ENCODE results near the gene FBXL14. TPM values are rescaled to one million over a fixed set of nuclear protein-coding genes. Genes with fewer than 3 reads are reported as not detected.

Gene FBXL14
- total RNA-seq, 4 donors from 2014 or later: 14.5 to 30.9 (median 21.4) TPM

- no peaks in the 10 kb centered on the region for H3K36me3 ChIP-seq
- no peak overlapping the region for H3K4me3 ChIP-seq (replicated peaks in 1 of 3)
- no peaks in the 10 kb centered on the region for H3K27me3 ChIP-seq
- no peak overlapping the region for H3K27ac ChIP-seq
- intact Hi-C loops (cut with DNase I): no loop called here
- 93% methylated on average over 3 of the region's 3 CpGs for WGBS, 2 donors
- no peaks in the 10 kb centered on the region for H3K9me3 ChIP-seq
- TF ChIP-seq CTCF (IDR thresholded peaks at IDR 0.05): no peak
- TF ChIP-seq POLR2A (IDR thresholded peaks at IDR 0.05): no peak
- no peak for DNase-seq
- peaks cover 18 to 39% of the 10 kb centered on the region in 2 donors for H3K4me1 ChIP-seq
Measured at GRCh38 chr12:1607940-1608712, 13.7 kb upstream of the FBXL14 start.

GRCh38 chr12:1606021-1606622 is 11.7 kb upstream of the FBXL14 start:
- Histone ChIP-seq H3K4me1 (peaks cover 8 to 23% of the 10 kb centered on the region in 2 donors), H3K27me3 (no peaks in the 10 kb centered on the region), H3K4me3 (replicated peaks in 1 of 3) (peak overlapping the region in 1 of 3 donors; percentile 22), H3K9me3 (no peaks in the 10 kb centered on the region), H3K27ac (peak overlapping the region; percentile 90 to 91 (median 90)), H3K36me3 (no peaks in the 10 kb centered on the region)
- 5% methylated on average over 12 of the region's 12 CpGs for WGBS, 2 donors
- TF ChIP-seq CTCF (IDR thresholded peaks at IDR 0.05) (no peak), POLR2A (IDR thresholded peaks at IDR 0.05) (peak in 1 of 2 donors; percentile 59)
- intact Hi-C loops (cut with DNase I): no loop called here
- peak; percentile 93 to 94 for DNase-seq

- TF ChIP-seq POLR2A (IDR thresholded peaks at IDR 0.05) (peak in 1 of 2 donors; percentile 63), CTCF (IDR thresholded peaks at IDR 0.05) (peak; percentile 50 to 89 (median 78))
- H3K27me3 ChIP-seq: no peaks in the 10 kb centered on the region
- intact Hi-C loops (cut with DNase I): no loop called here
- H3K36me3 ChIP-seq: no peaks in the 10 kb centered on the region
- DNase-seq: peak; percentile 78 to 81
- H3K4me3 ChIP-seq (replicated peaks in 1 of 3): peak overlapping the region; percentile 12 to 22 (median 21)
- no peaks in the 10 kb centered on the region for H3K9me3 ChIP-seq
- peak overlapping the region; percentile 90 to 91 (median 90) for H3K27ac ChIP-seq
- WGBS, 2 donors: 0 to 1% methylated on average over 22 of the region's 22 CpGs
- H3K4me1 ChIP-seq: peaks cover 8 to 23% of the 10 kb centered on the region in 2 donors
Measured at GRCh38 chr12:1605129-1606020, 11.0 kb upstream of the FBXL14 start.

GRCh38 chr12:1604464-1604863 is 10.1 kb upstream of the FBXL14 start:
- Histone ChIP-seq H3K27ac (peak overlapping the region in 1 of 3 donors; percentile 29), H3K9me3 (no peaks in the 10 kb centered on the region), H3K4me1 (peaks cover 8 to 23% of the 10 kb centered on the region in 2 donors), H3K27me3 (no peaks in the 10 kb centered on the region), H3K4me3 (replicated peaks in 1 of 3) (no peak overlapping the region), H3K36me3 (no peaks in the 10 kb centered on the region)
- intact Hi-C loops (cut with DNase I): no loop called here
- WGBS, 2 donors: 43 to 52% methylated on average over 3 of the region's 3 CpGs
- DNase-seq: no peak
- TF ChIP-seq POLR2A (IDR thresholded peaks at IDR 0.05): no peak
- no peak for TF ChIP-seq CTCF (IDR thresholded peaks at IDR 0.05)
